ENCODE results near the gene IGF1R.

DNA sequence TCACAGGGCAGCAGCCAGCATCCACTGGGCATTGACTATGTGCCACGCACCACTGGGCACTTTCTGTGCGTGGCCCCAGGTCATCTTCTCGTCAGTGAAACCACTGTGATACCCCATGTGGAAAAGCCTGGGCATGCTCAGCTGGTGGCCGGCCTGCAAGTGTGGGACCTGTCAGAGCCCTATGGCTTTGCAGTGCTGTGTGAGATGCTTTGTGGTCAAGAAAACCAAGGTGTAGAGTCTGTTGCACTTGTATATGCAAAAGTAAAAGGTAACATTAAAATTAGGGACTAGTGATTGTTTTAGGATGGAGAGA is 289.7 kb downstream of the IGF1R start:
- TF ChIP-seq POLR2A (IDR thresholded peaks at IDR 0.05) (no peak), POLR2AphosphoS5 (IDR thresholded peaks at IDR 0.05) (no peak)
- TF ChIP-seq, protein P1, sequence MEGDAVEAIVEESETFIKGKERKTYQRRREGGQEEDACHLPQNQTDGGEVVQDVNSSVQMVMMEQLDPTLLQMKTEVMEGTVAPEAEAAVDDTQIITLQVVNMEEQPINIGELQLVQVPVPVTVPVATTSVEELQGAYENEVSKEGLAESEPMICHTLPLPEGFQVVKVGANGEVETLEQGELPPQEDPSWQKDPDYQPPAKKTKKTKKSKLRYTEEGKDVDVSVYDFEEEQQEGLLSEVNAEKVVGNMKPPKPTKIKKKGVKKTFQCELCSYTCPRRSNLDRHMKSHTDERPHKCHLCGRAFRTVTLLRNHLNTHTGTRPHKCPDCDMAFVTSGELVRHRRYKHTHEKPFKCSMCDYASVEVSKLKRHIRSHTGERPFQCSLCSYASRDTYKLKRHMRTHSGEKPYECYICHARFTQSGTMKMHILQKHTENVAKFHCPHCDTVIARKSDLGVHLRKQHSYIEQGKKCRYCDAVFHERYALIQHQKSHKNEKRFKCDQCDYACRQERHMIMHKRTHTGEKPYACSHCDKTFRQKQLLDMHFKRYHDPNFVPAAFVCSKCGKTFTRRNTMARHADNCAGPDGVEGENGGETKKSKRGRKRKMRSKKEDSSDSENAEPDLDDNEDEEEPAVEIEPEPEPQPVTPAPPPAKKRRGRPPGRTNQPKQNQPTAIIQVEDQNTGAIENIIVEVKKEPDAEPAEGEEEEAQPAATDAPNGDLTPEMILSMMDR (IDR thresholded peaks at IDR 0.05), result no peak

Measured in suprapubic skin (tissue), 4 donors.